GM18508 (cell line): ENCODE data around the gene TPCN1.
A peak's percentile ranks its signal among the peaks of the same experiment; 100 is the strongest.

ENCODE experiments used
- ATAC-seq: cut with Tn5 transposase; IDR thresholded peaks from one replicate; pipeline ENCODE4 v1.9.1; 2021; ENCODE audit warnings: moderate number of reproducible peaks; ENCODE audit not compliant: insufficient read depth, unreplicated experiment

The TPCN1 gene

GRCh38 chr12:113221181-113221996, at the start of gene TPCN1:
TPCN1 (plus strand) TSS chr12:113221464; CDS start chr12:113226853, 5,389 bp downstream.
- ATAC-seq, result peak; percentile 91

GRCh38 chr12:113171543-113171942, 49.7 kb upstream of the TPCN1 start:
- no peak for ATAC-seq

DNA sequence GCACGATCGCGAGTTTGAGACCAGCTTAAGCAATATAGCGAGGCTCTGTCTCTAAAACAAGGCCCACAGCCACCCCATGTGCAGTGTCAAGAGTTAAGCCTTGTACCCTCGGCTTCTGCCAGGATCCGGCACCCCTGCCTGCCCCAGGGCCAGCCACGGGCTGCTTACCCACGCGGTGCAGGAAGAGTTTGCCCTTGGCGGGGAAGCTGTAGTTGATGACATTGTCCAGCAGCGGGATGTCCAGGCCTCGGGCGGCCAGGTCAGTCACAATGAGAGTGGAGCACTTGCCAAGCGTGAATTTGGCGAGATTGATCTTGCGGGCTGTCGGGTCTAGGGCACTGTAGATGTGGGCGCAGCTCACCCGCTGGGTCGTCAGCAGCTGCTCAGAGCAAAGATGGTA, 49.1 kb upstream of the TPCN1 start:
- ATAC-seq, result no peak

DNA sequence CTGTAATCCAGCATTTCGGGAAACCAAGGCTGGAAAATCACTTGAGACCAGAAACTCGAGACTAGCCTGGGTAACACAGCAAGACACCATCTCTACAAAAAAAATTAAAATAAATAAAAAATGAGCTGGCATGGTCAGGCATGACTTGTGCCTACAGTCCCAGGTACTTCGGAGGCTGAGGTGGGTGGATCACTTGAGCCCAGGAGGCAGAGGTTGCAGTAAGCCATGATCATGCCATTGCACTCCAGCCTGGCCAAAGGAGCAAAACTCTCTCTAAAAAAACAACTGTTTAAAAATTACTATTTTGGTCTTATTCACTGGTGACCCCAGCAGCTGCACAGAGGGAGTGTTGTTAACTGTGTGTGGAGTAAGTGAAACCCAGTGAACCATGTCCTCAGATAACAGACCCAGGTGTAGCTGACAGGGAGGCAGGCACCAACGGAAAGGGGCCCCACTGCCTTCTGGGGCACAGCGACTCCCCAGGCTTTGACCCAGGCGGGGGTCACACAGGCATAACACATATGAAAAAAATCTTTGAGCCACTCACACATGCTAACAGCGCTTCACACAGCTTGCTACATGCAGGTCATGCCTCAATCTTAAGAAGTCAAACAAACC, 48.1 kb upstream of the TPCN1 start:
- ATAC-seq, result no peak

- no peak for ATAC-seq
Measured at GRCh38 chr12:113174461-113175384, 46.5 kb upstream of the TPCN1 start.

DNA sequence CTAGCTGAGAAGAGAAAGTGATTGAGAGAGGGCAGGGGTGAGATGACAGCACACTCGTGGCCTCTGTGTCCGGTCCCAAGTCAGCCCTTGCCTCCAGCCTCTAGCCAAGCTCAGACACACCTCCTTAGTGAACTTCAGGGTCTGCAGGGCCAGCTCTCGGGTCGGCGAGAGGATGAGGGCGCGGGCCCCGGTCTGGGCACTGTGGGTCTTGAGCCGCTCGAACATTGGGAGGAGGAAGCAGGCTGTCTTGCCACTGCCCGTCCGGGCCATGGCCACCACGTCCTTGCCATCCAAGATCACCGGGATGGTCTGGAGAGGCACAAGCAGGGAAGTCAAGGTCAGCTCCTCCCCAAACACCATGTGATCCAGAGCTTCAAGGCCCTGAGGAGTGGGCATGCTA, 42.2 kb upstream of the TPCN1 start:
- no peak for ATAC-seq

GRCh38 chr12:113180333-113180732, 40.9 kb upstream of the TPCN1 start:
- ATAC-seq, result no peak

GRCh38 chr12:113181975-113182374, 39.3 kb upstream of the TPCN1 start:
- ATAC-seq, result no peak

DNA sequence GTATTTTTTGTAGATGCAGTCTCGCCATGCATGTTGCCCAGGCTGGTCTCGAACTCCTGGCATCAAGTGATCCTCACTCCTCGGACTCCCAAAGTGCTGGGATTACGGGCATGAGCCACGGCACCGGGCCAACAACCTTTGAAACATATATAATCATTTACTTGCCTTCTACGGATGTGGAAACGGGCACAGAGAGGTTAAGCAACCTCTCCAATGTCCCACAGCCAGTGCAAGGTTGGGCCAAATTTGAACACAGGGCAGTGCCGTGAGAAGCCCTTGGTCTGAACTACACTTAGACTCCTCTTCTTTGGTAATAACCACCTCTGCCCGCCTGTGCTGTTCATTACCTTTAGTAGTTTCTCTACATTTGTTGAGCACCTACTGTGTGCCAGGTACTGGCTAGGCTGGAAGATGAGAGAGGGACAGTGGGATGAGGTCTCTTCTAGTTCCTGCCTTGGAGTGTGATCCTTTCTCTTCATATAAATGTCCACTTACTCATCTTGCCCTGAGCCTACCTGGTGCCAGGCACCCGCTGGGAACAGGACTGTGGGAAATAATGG, 38.2 kb upstream of the TPCN1 start:
- ATAC-seq, result no peak

DNA sequence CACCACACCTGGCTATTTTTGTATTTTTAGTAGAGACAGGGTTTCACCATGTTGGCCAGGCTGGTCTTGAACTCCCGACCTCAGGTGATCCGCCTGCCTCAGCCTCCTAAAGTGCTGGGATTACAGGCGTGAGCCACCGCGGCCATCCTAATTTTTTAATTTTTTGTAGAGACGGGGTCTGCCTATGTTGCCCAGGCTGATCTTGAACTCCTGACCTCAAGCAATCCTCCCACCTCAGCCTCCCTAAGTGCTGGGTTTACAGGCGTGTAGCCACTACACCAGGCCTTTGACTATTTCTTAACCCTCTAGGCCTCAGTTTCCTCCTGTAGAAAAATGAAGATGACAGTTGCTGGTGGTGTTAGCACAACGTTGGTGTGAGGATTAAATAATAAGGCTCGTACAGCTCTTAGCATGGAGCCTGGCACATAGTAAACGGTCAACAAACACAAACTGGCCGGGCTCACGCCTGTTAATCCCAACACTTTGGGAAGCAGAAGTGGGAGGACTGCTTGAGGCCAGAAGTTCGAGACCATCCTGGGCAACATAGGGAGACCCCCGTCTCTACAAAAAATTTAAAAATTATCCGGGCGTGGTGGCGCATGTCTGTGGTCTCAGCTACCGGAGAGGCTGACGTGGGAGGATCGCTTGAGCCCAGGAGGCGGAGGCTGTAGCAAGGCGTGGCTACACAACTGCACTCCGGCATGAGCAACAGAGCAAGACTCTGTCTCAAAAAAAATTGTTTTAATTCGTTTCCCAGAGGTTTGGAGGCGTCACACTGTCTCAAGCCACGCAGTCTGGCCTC, 37.0 kb upstream of the TPCN1 start:
- peak; percentile 22 for ATAC-seq

DNA sequence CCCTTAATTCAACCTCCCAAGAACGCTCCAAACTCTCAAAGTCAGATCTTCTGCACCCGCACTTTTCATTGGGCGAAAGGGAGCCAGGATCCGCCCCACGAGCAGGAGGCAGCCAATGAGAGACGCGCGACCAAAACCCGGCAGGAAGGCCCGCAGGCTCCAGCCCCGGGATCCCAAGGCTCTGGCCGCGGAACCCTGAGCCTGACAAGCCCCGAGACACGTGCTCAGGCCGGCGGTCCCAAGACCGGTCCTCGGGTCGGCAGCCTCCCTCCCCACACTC, 36.4 kb upstream of the TPCN1 start:
- peak; percentile 37 for ATAC-seq

DNA sequence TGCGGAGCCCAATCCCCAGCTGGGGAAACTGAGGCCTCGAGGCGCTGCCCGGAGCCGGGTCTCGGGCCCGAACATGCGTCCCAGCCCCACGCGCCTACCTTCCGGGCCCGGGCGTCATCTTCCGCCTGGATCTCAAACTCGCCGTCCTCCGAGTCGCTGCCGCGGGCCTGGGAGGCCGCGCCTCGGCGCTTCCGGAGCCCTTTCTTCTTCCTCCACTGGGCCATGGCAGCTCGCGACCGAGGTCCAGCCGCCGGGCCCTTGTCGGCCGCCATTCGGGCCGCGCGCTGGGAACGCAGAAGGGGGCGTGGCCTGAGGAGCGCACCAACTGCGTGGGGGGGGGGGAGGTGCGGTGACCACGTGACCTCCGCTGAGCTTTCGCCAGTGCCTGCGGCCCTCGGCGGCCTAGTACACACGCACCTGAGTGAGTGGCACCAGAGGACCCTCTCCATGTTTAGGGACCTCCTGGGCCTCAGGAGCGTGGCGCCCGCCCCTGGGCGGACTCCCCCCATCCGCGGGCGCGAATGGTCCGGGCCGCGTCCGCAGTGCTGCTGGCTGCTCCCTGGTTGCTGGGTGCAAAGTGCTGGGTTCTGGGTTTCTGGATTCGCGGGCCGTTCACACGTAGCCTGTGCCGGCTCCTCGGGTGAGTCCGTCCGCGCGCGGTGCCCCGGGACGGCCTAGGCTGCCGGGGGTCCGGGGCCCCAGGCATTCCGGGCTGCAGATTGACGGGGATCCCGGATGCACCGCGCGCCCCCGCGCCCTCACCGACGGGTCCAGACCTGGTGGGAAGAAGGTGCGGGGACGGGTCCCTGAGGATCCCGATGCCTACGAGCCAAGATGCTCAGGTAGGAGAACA, 35.9 kb upstream of the TPCN1 start, which contains the start of the genes DDX54 and RITA1:
Gene DDX54, minus strand, starts transcription at position 299 of the 853 bp plus-strand sequence. Its CDS starts 27 bp downstream, at position 272.
Gene RITA1, plus strand, starts transcription at position 542 of the 853 bp plus-strand sequence. CDS start 1,026 bp downstream, outside the sequence.
- peak; percentile 22 for ATAC-seq

DNA sequence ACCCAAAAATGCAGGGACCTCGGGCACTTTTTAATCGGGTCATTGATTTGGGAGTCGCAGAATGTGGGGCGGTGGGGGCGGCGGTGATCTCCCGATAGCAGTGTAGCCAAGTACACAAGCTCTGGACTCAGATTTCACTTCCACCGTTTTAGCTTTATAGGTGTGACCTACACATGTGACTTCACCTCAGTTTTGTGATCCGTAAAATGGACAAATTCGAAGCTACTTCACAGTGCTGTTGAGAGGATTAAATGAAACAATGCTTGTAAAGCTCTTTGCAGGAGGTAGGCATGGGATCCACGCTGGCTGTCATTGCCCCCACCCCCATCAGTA, 35.3 kb upstream of the TPCN1 start:
- no peak for ATAC-seq

DNA sequence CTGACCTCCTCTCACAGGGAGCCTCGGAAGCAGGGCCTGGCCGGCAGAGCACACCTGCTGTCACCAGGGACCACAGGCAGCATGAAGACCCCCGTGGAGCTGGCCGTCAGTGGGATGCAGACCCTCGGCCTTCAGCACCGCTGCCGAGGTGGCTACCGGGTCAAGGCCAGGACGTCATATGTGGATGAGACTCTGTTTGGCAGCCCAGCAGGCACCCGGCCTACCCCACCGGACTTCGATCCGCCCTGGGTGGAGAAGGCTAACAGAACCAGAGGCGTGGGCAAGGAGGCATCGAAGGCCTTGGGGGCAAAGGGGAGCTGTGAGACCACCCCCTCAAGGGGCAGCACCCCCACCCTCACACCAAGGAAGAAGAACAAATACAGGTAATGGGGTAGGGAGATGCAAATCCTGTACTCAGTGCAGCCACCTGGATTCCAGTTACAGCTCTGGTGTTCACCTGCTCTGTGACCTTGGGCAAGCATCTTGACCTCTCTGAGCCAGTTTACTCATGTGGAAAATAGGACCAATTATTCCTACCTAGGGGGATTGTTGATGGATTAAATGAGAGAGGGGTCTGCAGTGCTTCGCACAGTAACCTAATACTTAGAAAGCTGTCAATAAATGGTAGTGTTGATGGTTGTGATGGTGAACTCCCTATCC, 34.5 kb upstream of the TPCN1 start:
- ATAC-seq, result no peak

GRCh38 chr12:113189361-113189760, 31.9 kb upstream of the TPCN1 start:
- ATAC-seq, result no peak

GRCh38 chr12:113190761-113191160, 30.5 kb upstream of the TPCN1 start:
- ATAC-seq, result no peak

GRCh38 chr12:113191227-113191626, 30.0 kb upstream of the TPCN1 start:
- no peak for ATAC-seq

- no peak for ATAC-seq
Measured at GRCh38 chr12:113194971-113195391, 26.3 kb upstream of the TPCN1 start.
